ENCODE data around the gene SLC6A20. TPM values are rescaled to one million over a fixed set of nuclear protein-coding genes. Genes with fewer than 3 reads are reported as not detected.

The SLC6A20 gene
- polyA plus RNA-seq, 1 donor (not counting 4 experiments of a cell fraction or from before 2014, with no cell fraction given): 0.34 TPM

DNA sequence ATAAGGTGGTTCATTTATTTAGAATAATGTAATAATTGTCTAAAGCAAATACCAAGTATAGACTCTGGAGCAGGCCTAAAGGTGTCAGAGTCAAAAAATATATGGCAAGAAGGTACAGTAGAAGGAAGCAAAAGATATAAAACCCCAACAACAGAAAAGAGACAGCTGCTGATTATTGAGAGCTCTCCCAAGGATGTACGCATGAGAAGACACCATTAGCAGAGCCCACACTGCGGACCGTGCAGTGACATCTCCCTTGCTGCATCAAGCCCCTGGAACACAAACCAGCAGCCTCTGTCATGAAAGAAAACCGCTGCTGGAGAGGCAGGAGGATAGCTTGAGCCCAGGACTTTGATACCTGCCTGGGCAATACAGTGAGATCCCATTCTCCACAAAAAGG, 18.0 kb upstream of the SLC6A20 start:
- H3K79me2 ChIP-seq (ENCODE audit: control insufficient read depth, insufficient read depth, low read length): no peaks in the 10 kb centered on the region
- H3K27me3 ChIP-seq (ENCODE audit: control insufficient read depth, extremely low read depth, insufficient read depth, low read length): no peaks in the 10 kb centered on the region
- no peak for FAIRE-seq
- TF ChIP-seq EZH2 (IDR thresholded peaks at IDR 0.05; ENCODE audit: low read length): no peak
- TF ChIP-seq, protein P1, sequence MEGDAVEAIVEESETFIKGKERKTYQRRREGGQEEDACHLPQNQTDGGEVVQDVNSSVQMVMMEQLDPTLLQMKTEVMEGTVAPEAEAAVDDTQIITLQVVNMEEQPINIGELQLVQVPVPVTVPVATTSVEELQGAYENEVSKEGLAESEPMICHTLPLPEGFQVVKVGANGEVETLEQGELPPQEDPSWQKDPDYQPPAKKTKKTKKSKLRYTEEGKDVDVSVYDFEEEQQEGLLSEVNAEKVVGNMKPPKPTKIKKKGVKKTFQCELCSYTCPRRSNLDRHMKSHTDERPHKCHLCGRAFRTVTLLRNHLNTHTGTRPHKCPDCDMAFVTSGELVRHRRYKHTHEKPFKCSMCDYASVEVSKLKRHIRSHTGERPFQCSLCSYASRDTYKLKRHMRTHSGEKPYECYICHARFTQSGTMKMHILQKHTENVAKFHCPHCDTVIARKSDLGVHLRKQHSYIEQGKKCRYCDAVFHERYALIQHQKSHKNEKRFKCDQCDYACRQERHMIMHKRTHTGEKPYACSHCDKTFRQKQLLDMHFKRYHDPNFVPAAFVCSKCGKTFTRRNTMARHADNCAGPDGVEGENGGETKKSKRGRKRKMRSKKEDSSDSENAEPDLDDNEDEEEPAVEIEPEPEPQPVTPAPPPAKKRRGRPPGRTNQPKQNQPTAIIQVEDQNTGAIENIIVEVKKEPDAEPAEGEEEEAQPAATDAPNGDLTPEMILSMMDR (optimal IDR thresholded peaks at IDR 0.05 in 1 of 3, IDR thresholded peaks at IDR 0.05 in 1 of 3, conservative IDR thresholded peaks at IDR 0.05 in 1 of 3; ENCODE audit: extremely low read depth in 1 of 3, insufficient read depth in 2 of 3, low read length in 3 of 3): no peak
- no peaks in the 10 kb centered on the region for H3K9me3 ChIP-seq (ENCODE audit: control insufficient read depth, low read depth, low read length)
- H3K9ac ChIP-seq (ENCODE audit: control insufficient read depth, extremely low read depth, insufficient read depth, low read length): no peak overlapping the region
- no peak overlapping the region for H3K4me2 ChIP-seq (ENCODE audit: control insufficient read depth, extremely low read depth, insufficient read depth, low read depth, low read length)
- H3K27ac ChIP-seq (ENCODE audit: control insufficient read depth, insufficient read depth, low read length): no peak overlapping the region
- no peak overlapping the region for H2AFZ ChIP-seq (ENCODE audit: control insufficient read depth, low read length)
- no peaks in the 10 kb centered on the region for H4K20me1 ChIP-seq (ENCODE audit: control insufficient read depth, extremely low read depth, insufficient read depth, low read length)
- no peaks in the 10 kb centered on the region for H3K36me3 ChIP-seq (ENCODE audit: control insufficient read depth in 2 of 2, extremely low read depth in 1 of 2, insufficient read depth in 2 of 2, low read length in 2 of 2)
- H3K9me1 ChIP-seq (ENCODE audit: control insufficient read depth, extremely low read depth, insufficient read depth, low read length): no peaks in the 10 kb centered on the region
- dilution Hi-C loops (cut with MboI; ENCODE audit: extremely low pct_ligation_motif_present, low sequenced_read_pairs): no loop called here
- H3K4me3 ChIP-seq (ENCODE audit: control insufficient read depth in 2 of 3, extremely low read depth in 1 of 3, insufficient read depth in 2 of 3, low read depth in 1 of 3, low read length in 3 of 3): no peak overlapping the region
- peaks cover 34% of the 10 kb centered on the region for H3K4me1 ChIP-seq (ENCODE audit: control insufficient read depth, extremely low read depth, insufficient read depth, low read length)
- no peak for DNase-seq (ENCODE audit: low read depth, low spot score)

DNA sequence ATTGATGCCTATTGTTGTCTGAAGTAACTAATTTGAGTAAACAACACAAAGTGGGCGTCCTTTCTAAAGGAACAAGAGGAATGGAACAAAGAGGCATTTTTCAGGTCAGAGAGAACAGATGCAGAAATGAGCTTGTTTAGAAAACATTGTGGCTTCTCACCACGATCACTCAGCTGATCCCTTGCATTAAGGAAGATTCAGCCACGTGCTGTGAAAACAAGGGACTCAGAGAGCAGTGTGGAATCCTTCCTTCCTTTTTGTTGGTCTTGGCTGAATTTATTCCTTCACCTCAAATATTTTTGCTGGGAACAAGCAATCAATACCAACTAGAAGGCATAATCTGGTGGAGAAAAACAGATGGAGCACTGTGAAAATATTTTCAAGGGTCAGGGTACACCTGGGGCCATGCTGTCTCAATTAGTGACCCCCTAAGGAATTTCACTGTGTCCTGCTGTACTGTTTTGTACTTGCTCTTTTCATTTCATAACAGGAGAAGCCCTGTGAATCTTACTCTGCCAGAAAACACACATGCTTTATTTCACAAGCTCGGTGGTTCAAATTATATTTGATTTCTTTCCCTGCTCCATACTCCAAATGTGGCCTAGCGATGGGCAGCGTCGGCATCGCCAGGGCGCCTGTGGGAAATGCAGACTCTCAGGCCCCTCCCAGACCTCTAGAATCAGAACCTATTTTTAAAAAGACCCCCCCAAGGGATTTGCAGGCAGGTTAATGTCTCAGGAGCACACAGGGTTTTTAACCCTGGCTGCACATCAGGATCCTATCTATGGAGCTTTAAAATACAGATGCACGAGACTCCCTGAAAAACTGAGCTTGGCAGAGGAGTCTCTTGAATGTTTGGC, 11.6 kb upstream of the SLC6A20 start:
- dilution Hi-C loops (cut with MboI; ENCODE audit: extremely low pct_ligation_motif_present, low sequenced_read_pairs): no loop called here
- Histone ChIP-seq H3K79me2 (ENCODE audit: control insufficient read depth, insufficient read depth, low read length) (no peaks in the 10 kb centered on the region), H3K9ac (ENCODE audit: control insufficient read depth, extremely low read depth, insufficient read depth, low read length) (no peak overlapping the region), H3K36me3 (ENCODE audit: control insufficient read depth in 2 of 2, extremely low read depth in 1 of 2, insufficient read depth in 2 of 2, low read length in 2 of 2) (no peaks in the 10 kb centered on the region), H3K4me3 (ENCODE audit: control insufficient read depth in 2 of 3, extremely low read depth in 1 of 3, insufficient read depth in 2 of 3, low read depth in 1 of 3, low read length in 3 of 3) (no peak overlapping the region), H3K27ac (ENCODE audit: control insufficient read depth, insufficient read depth, low read length) (no peak overlapping the region), H3K9me1 (ENCODE audit: control insufficient read depth, extremely low read depth, insufficient read depth, low read length) (no peaks in the 10 kb centered on the region), H3K4me2 (ENCODE audit: control insufficient read depth, extremely low read depth, insufficient read depth, low read depth, low read length) (no peak overlapping the region), H2AFZ (ENCODE audit: control insufficient read depth, low read length) (no peak overlapping the region), H3K27me3 (ENCODE audit: control insufficient read depth, extremely low read depth, insufficient read depth, low read length) (no peaks in the 10 kb centered on the region), H3K4me1 (ENCODE audit: control insufficient read depth, extremely low read depth, insufficient read depth, low read length) (no peaks in the 10 kb centered on the region), H4K20me1 (ENCODE audit: control insufficient read depth, extremely low read depth, insufficient read depth, low read length) (no peaks in the 10 kb centered on the region), H3K9me3 (ENCODE audit: control insufficient read depth, low read depth, low read length) (no peaks in the 10 kb centered on the region)
- DNase-seq (ENCODE audit: low read depth, low spot score) (no peak), FAIRE-seq (no peak)
- TF ChIP-seq EZH2 (IDR thresholded peaks at IDR 0.05; ENCODE audit: low read length): no peak
- TF ChIP-seq, protein P1 (optimal IDR thresholded peaks at IDR 0.05 in 1 of 3, IDR thresholded peaks at IDR 0.05 in 1 of 3, conservative IDR thresholded peaks at IDR 0.05 in 1 of 3; ENCODE audit: extremely low read depth in 1 of 3, insufficient read depth in 2 of 3, low read length in 3 of 3): no peak

Data from keratinocyte (primary cell).